ENCODE data around the gene NOXA1. TPM values are rescaled to one million over a fixed set of nuclear protein-coding genes. Genes with fewer than 3 reads are reported as not detected.
A peak's percentile ranks its signal among the peaks of the same experiment; 100 is the strongest.
"Not testable (repeated sequence)": the region's sequence is repeated elsewhere in the genome, so short reads cannot be mapped to it uniquely, and the experiment has no call there.

Gene NOXA1
- polyA plus RNA-seq, 3 donors, result 1.3 to 9.4 (median 1.6) TPM

- WGBS (ENCODE audit: insufficient coverage), result 100% methylated on average over 11 of the region's 24 CpGs
- Mint-ChIP-seq H3K4me3 (no peak overlapping the region), H3K4me1 (peaks cover 12% of the 10 kb centered on the region), H3K36me3 (peaks cover 2 to 5% of the 10 kb centered on the region in 2 donors), H3K27me3 (ENCODE audit: low read depth in 3 of 3) (peaks cover 30 to 71% (median 44%) of the 10 kb centered on the region in 3 donors), H3K9me3 (peaks cover 0 to 4% (median 0%) of the 10 kb centered on the region in 7 donors), H3K27ac (no peak overlapping the region)
- no peak for DNase-seq
- H2AFZ ChIP-seq (ENCODE audit: insufficient read depth, low read depth, low read length, poor library complexity, severe bottlenecking), result no peak overlapping the region
- H4K20me1 ChIP-seq (ENCODE audit: insufficient read depth, low read length), result peaks cover 48% of the 10 kb centered on the region
- H3K36me3 ChIP-seq (replicated peaks in 1 of 2; ENCODE audit: control insufficient read depth in 1 of 2, insufficient read depth in 2 of 2, low read length in 2 of 2), result no peaks in the 10 kb centered on the region
- H3K27ac ChIP-seq (ENCODE audit: low read depth in 1 of 2, low read length in 2 of 2), result no peak overlapping the region
- no peak for TF ChIP-seq CTCF (IDR thresholded peaks at IDR 0.05)
- H3K9ac ChIP-seq (ENCODE audit: insufficient read depth, low read length, poor library complexity, severe bottlenecking), result no peak overlapping the region
- H3K4me2 ChIP-seq (replicated peaks; ENCODE audit: extremely low read depth, low read length, poor library complexity, severe bottlenecking), result no peak overlapping the region
- no peak overlapping the region for H3K4me3 ChIP-seq (replicated peaks in 1 of 3; ENCODE audit: low read depth in 2 of 3, low read length in 3 of 3)
- H3K4me1 ChIP-seq (ENCODE audit: control insufficient read depth in 1 of 2, insufficient read depth in 2 of 2, low read length in 2 of 2), result peaks cover 13 to 14% of the 10 kb centered on the region in 2 donors
- intact Hi-C loops (cut with micrococcal nuclease), result loop anchor here (5.0 kb wide), 2 partner anchors 82 to 102 kb away; no protein-coding TSS in a partner anchor
- H3K79me2 ChIP-seq (ENCODE audit: insufficient read depth, low read length), result peaks cover 3% of the 10 kb centered on the region
- peaks cover 9 to 39% of the 10 kb centered on the region in 2 donors for H3K27me3 ChIP-seq (ENCODE audit: control insufficient read depth in 2 of 2, insufficient read depth in 2 of 2, low read length in 2 of 2)
- H3K9me3 ChIP-seq (replicated peaks in 1 of 2; ENCODE audit: control insufficient read depth in 1 of 2, insufficient read depth in 1 of 2, low read length in 2 of 2), result no peaks in the 10 kb centered on the region
Observed at GRCh38 chr9:137408651-137409405, 14.4 kb upstream of the NOXA1 start.

- no peak for TF ChIP-seq CTCF (IDR thresholded peaks at IDR 0.05)
- Mint-ChIP-seq H3K27ac (peak overlapping the region in 1 of 7 donors; percentile 6), H3K4me3 (peak overlapping the region in 1 of 2 donors; percentile 30), H3K36me3 (peaks cover 2 to 6% of the 10 kb centered on the region in 2 donors), H3K27me3 (ENCODE audit: low read depth in 3 of 3) (peaks cover 33 to 71% (median 44%) of the 10 kb centered on the region in 3 donors), H3K9me3 (peaks cover 0 to 4% (median 0%) of the 10 kb centered on the region in 7 donors), H3K4me1 (peaks cover 17% of the 10 kb centered on the region)
- Histone ChIP-seq H3K4me3 (replicated peaks in 1 of 3; ENCODE audit: low read depth in 2 of 3, low read length in 3 of 3) (no peak overlapping the region), H4K20me1 (ENCODE audit: insufficient read depth, low read length) (peaks cover 48% of the 10 kb centered on the region), H2AFZ (ENCODE audit: insufficient read depth, low read depth, low read length, poor library complexity, severe bottlenecking) (no peak overlapping the region), H3K9me3 (replicated peaks in 1 of 2; ENCODE audit: control insufficient read depth in 1 of 2, insufficient read depth in 1 of 2, low read length in 2 of 2) (no peaks in the 10 kb centered on the region), H3K4me2 (replicated peaks; ENCODE audit: extremely low read depth, low read length, poor library complexity, severe bottlenecking) (no peak overlapping the region), H3K9ac (ENCODE audit: insufficient read depth, low read length, poor library complexity, severe bottlenecking) (no peak overlapping the region), H3K79me2 (ENCODE audit: insufficient read depth, low read length) (peaks cover 3% of the 10 kb centered on the region), H3K27me3 (ENCODE audit: control insufficient read depth in 2 of 2, insufficient read depth in 2 of 2, low read length in 2 of 2) (peaks cover 9 to 39% of the 10 kb centered on the region in 2 donors), H3K27ac (ENCODE audit: low read depth in 1 of 2, low read length in 2 of 2) (no peak overlapping the region), H3K36me3 (replicated peaks in 1 of 2; ENCODE audit: control insufficient read depth in 1 of 2, insufficient read depth in 2 of 2, low read length in 2 of 2) (no peaks in the 10 kb centered on the region), H3K4me1 (ENCODE audit: control insufficient read depth in 1 of 2, insufficient read depth in 2 of 2, low read length in 2 of 2) (peaks cover 19 to 20% of the 10 kb centered on the region in 2 donors)
- intact Hi-C loops (cut with micrococcal nuclease), result loop anchor here (5.0 kb wide), 2 partner anchors 82 to 102 kb away; no protein-coding TSS in a partner anchor
- 98% methylated on average over 9 of the region's 11 CpGs for WGBS (ENCODE audit: insufficient coverage)
- DNase-seq, result no peak
Observed at GRCh38 chr9:137409515-137409914, 13.7 kb upstream of the NOXA1 start.

DNA sequence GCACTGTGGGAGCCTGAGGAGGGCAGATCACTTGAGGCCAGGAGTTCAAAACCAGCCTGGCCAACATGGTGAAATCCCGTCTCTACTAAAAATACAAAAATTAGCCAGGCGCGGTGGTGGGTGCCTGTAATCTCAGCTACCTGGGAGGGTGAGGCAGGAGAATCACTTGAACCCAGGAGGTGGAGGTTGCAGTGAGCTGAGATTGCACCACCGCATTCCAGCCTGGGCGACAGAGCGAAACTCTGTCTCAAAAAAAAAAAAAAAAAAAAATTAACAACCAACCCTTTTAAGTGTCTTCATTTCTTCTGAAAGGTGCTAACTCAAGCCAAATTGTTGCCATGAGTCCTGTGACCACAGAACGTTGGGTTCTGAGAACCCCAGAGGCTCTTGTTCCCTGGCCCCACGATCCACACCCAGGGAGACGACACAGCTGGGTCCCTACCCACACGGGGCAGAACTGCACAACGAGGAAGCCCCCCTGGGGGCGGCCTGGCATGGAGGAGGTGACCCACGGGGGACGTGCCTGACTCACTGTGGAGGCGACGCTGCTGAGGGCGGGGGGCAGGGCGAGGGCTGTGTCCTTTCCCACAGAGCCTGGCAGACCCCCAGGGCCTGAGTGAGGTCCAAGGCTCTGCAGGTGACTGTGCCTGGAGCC, 12.8 kb upstream of the NOXA1 start:
- H3K27ac Mint-ChIP-seq; H3K79me2 ChIP-seq (ENCODE audit: insufficient read depth, low read length): not testable (repeated sequence)

More for the DNA sequence above, 12.8 kb upstream of the NOXA1 start:
- H3K4me2 ChIP-seq (replicated peaks; ENCODE audit: extremely low read depth, low read length, poor library complexity, severe bottlenecking); H3K9ac ChIP-seq (ENCODE audit: insufficient read depth, low read length, poor library complexity, severe bottlenecking); H3K27ac ChIP-seq (ENCODE audit: low read depth in 1 of 2, low read length in 2 of 2); H3K36me3 ChIP-seq (replicated peaks in 1 of 2; ENCODE audit: control insufficient read depth in 1 of 2, insufficient read depth in 2 of 2, low read length in 2 of 2); H2AFZ ChIP-seq (ENCODE audit: insufficient read depth, low read depth, low read length, poor library complexity, severe bottlenecking); H3K9me3 Mint-ChIP-seq; H3K4me3 ChIP-seq (replicated peaks in 1 of 3; ENCODE audit: low read depth in 2 of 3, low read length in 3 of 3); DNase-seq; H3K36me3 Mint-ChIP-seq; intact Hi-C loops (cut with micrococcal nuclease); H3K9me3 ChIP-seq (replicated peaks in 1 of 2; ENCODE audit: control insufficient read depth in 1 of 2, insufficient read depth in 1 of 2, low read length in 2 of 2): not testable (repeated sequence)
- 57% methylated on average over 12 of the region's 18 CpGs for WGBS (ENCODE audit: insufficient coverage)
- H3K27me3 Mint-ChIP-seq (ENCODE audit: low read depth in 3 of 3), result peaks cover 33 to 71% (median 44%) of the 10 kb centered on the region in 3 donors
- peaks cover 21% of the 10 kb centered on the region for H3K4me1 Mint-ChIP-seq
- peak overlapping the region in 1 of 2 donors; percentile 51 for H3K4me3 Mint-ChIP-seq
- Histone ChIP-seq H4K20me1 (ENCODE audit: insufficient read depth, low read length) (peaks cover 52% of the 10 kb centered on the region), H3K27me3 (ENCODE audit: control insufficient read depth in 2 of 2, insufficient read depth in 2 of 2, low read length in 2 of 2) (peaks cover 9 to 39% of the 10 kb centered on the region in 2 donors), H3K4me1 (ENCODE audit: control insufficient read depth in 1 of 2, insufficient read depth in 2 of 2, low read length in 2 of 2) (peaks cover 22 to 24% of the 10 kb centered on the region in 2 donors)
